HepG2 (cell line): ENCODE results near the gene ECSIT. TPM values are rescaled to one million over a fixed set of nuclear protein-coding genes. Genes with fewer than 3 reads are reported as not detected.
A peak's percentile ranks its signal among the peaks of the same experiment; 100 is the strongest.

Source experiments
- BCL6 ChIP-seq: IDR thresholded peaks from 2 replicates; pipeline ENCODE4 v1.6.1; 2016; ENCODE audit warnings: missing genetic modification reagents, missing compliant biosample characterization
- CBX1 ChIP-seq: IDR thresholded peaks from one replicate; pipeline ENCODE4 v1.6.1; 2016; ENCODE audit warnings: antibody characterized with exemption, low read depth
- FOXC1 ChIP-seq: sonication (generic); formaldehyde crosslinking; IDR thresholded peaks from 2 replicates; pipeline ENCODE4 v1.8.0; 2022; ENCODE audit warnings: mild to moderate bottlenecking, missing genetic modification reagents, borderline replicate concordance
- GFI1 ChIP-seq: sonication (generic); formaldehyde crosslinking; IDR thresholded peaks from 2 replicates; pipeline ENCODE4 v1.5.0; 2020; ENCODE audit warnings: missing genetic modification reagents, mild to moderate bottlenecking, borderline replicate concordance
- KLF6 ChIP-seq: IDR thresholded peaks from 2 replicates; pipeline ENCODE4 v1.8.0; 2016; ENCODE audit warnings: missing biosample characterization, missing genetic modification reagents
- MAZ ChIP-seq, 2 experiments: sonication (generic) in 1 of 2; formaldehyde crosslinking in 1 of 2; IDR thresholded peaks; 2 replicates each; pipeline versions ENCODE4 v1.5.0 to v1.6.1; 2012 to 2020; ENCODE audit warnings: low read depth in 2 of 2, mild to moderate bottlenecking in 2 of 2, borderline replicate concordance in 1 of 2, improper control_type of control experiment in 1 of 2, low read length in 1 of 2, missing genetic modification reagents in 1 of 2, moderate library complexity in 1 of 2
- NCOA2 ChIP-seq: sonication (generic); formaldehyde crosslinking; IDR thresholded peaks from 2 replicates; pipeline ENCODE4 v1.8.0; 2022; ENCODE audit warnings: inconsistent platforms
- PRMT3 ChIP-seq: sonication (generic); formaldehyde crosslinking; IDR thresholded peaks from 2 replicates; pipeline ENCODE4 v1.8.1; 2022; ENCODE audit warnings: low read depth, mild to moderate bottlenecking, moderate library complexity, missing genetic modification reagents, borderline replicate concordance
- RARG ChIP-seq: sonication (generic); formaldehyde crosslinking; IDR thresholded peaks from 2 replicates; pipeline ENCODE4 v1.4.0; 2020; ENCODE audit warnings: low read depth, mild to moderate bottlenecking, missing genetic modification reagents
- RFXANK ChIP-seq: IDR thresholded peaks from 2 replicates; pipeline ENCODE4 v1.6.1; 2016
- RFXAP ChIP-seq: sonication (generic); formaldehyde crosslinking; IDR thresholded peaks from 2 replicates; pipeline ENCODE4 v1.4.0; 2020; ENCODE audit warnings: missing genetic modification reagents, borderline replicate concordance
- SOX13 ChIP-seq, 3 experiments: fragments of 450-650 bp in 1 of 3; sonication (generic) in 1 of 3; formaldehyde crosslinking in 1 of 3; IDR thresholded peaks in 2 of 3; conservative IDR thresholded peaks in 1 of 3; 2 replicates each; pipeline versions ENCODE4 v1.5.0 to v1.6.1; 2016 to 2020; ENCODE audit warnings: antibody characterized with exemption in 1 of 3, mild to moderate bottlenecking in 1 of 3, missing compliant biosample characterization in 1 of 3, missing genetic modification reagents in 1 of 3, moderate library complexity in 1 of 3
- SRSF1 ChIP-seq: fragments of 200-400 bp; formaldehyde crosslinking; optimal IDR thresholded peaks from 2 replicates; pipeline ENCODE3; 2017; ENCODE audit warnings: mild to moderate bottlenecking, low read depth, low read length, moderate library complexity
- SUZ12 ChIP-seq: fragments of 150-350 bp; IDR thresholded peaks from 2 replicates; pipeline ENCODE4 v1.6.1; 2014; ENCODE audit warnings: low read depth, low read length
- TBL1XR1 ChIP-seq: fragments of 150-350 bp; IDR thresholded peaks from 2 replicates; pipeline ENCODE4 v1.6.1; 2014; ENCODE audit warnings: borderline replicate concordance, low read length; ENCODE audit not compliant: partially characterized antibody
- ZKSCAN1 ChIP-seq: fragments of 150-350 bp; IDR thresholded peaks from 2 replicates; pipeline ENCODE4 v1.6.1; 2014; ENCODE audit warnings: low read length
- ZNF24 ChIP-seq: fragments of 450-650 bp; IDR thresholded peaks from 2 replicates; pipeline ENCODE4 v1.6.1; 2017; ENCODE audit warnings: antibody characterized with exemption, mild to moderate bottlenecking
- ZNF281 ChIP-seq: sonication (generic); formaldehyde crosslinking; IDR thresholded peaks from 2 replicates; pipeline ENCODE4 v1.4.0; 2020; ENCODE audit warnings: missing genetic modification reagents, borderline replicate concordance
- ZNF333 ChIP-seq: sonication (generic); formaldehyde crosslinking; IDR thresholded peaks from 2 replicates; pipeline ENCODE4 v1.4.0; 2020; ENCODE audit warnings: mild to moderate bottlenecking, missing genetic modification reagents, borderline replicate concordance
- ZNF775 ChIP-seq: sonication (generic); formaldehyde crosslinking; IDR thresholded peaks from 2 replicates; pipeline ENCODE4 v1.4.0; 2020; ENCODE audit warnings: missing genetic modification reagents, mild to moderate bottlenecking, moderate library complexity, borderline replicate concordance
- ZNF777 ChIP-seq: sonication (generic); formaldehyde crosslinking; IDR thresholded peaks from 2 replicates; pipeline ENCODE4 v1.4.0; 2020; ENCODE audit warnings: missing genetic modification reagents
- ZNF879 ChIP-seq: sonication (generic); formaldehyde crosslinking; IDR thresholded peaks from 2 replicates; pipeline ENCODE4 v1.8.1; 2023; ENCODE audit warnings: missing genetic modification reagents
- polyA plus RNA-seq, 8 experiments: library from polyadenylated mRNA; depleted of rRNA in 3 of 8; stranded (reverse) in 7 of 8; unstranded in 1 of 8; fragments of >200 nt; fragmentation: Illumina TruSeq in 4 of 8; extraction: Trizol in 4 of 8; gene quantifications; 2 replicates each; pipeline versions ENCODE4 v1.2.1 to v1.2.3, GENCODE V29; 2011 to 2016; ENCODE audit warnings: low read depth in 4 of 8, missing spikeins in 1 of 8, mixed read lengths in 1 of 8; ENCODE audit not compliant: insufficient read depth in 1 of 8
- total RNA-seq, 5 experiments: library from RNA; depleted of rRNA; stranded (reverse); fragments of >200 nt; fragmentation: Illumina TruSeq; extraction: Trizol; gene quantifications; 2 replicates each; pipeline ENCODE4 v1.2.3, GENCODE V29; 2016; ENCODE audit warnings: low read depth in 1 of 5
- TF ChIP-seq, protein P1 (sequence below): sonication (generic); formaldehyde crosslinking; IDR thresholded peaks from 2 replicates; pipeline ENCODE4 v1.5.1; 2020; ENCODE audit warnings: mild to moderate bottlenecking, moderate library complexity, missing genetic modification reagents
- TF ChIP-seq, protein P2 (sequence below): sonication (generic); formaldehyde crosslinking; IDR thresholded peaks from 2 replicates; pipeline ENCODE4 v1.9.0; 2021; ENCODE audit warnings: missing genetic modification reagents, borderline replicate concordance

The ECSIT gene
- total and polyA plus RNA-seq, 2 of the 13 experiments (the other 11 are each of a cell fraction or from before 2014, with no cell fraction given) = 36.4 to 62.3 TPM

DNA sequence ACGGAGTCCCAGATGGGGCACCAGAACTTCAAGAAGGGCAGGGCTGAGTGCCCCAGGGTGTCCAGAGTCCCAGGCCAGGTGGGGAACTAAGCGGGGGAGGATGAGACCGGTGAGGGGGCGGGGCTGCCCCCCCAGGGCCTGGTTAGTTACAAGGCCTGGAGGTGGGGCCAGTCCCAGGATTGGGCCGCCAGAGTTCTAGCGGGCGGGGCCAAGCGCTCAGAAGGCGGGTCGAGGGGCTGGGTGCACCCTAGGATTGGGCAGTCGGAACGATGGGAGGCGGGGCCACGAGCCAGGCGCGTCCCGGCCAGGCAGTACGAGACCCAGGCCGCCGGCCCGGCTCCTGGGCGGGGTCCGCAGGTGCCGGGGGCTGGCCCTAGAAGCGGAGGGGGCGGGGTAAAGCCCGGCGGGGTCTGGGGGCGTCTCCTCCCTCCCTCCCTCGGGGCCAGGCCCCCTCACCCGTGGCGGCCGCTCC lies 23.9 kb downstream of the ECSIT start (continued):
- peak; percentile 59; the same call in 1 of the 2 replicates for TF ChIP-seq MAZ (IDR thresholded peaks at IDR 0.05; ENCODE audit: borderline replicate concordance, low read depth, low read length)
- TF ChIP-seq MAZ (CRISPR knock-in tag; IDR thresholded peaks at IDR 0.05; ENCODE audit: low read depth) = no peak
- no peak for TF ChIP-seq BCL6 (CRISPR knock-in tag)
- TF ChIP-seq ZNF775 (CRISPR knock-in tag) = no peak
- TF ChIP-seq GFI1 (CRISPR knock-in tag) = no peak
- TF ChIP-seq, protein P1, sequence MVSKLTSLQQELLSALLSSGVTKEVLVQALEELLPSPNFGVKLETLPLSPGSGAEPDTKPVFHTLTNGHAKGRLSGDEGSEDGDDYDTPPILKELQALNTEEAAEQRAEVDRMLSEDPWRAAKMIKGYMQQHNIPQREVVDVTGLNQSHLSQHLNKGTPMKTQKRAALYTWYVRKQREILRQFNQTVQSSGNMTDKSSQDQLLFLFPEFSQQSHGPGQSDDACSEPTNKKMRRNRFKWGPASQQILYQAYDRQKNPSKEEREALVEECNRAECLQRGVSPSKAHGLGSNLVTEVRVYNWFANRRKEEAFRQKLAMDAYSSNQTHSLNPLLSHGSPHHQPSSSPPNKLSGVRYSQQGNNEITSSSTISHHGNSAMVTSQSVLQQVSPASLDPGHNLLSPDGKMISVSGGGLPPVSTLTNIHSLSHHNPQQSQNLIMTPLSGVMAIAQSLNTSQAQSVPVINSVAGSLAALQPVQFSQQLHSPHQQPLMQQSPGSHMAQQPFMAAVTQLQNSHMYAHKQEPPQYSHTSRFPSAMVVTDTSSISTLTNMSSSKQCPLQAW = peak; percentile 63
- TF ChIP-seq, protein P2, sequence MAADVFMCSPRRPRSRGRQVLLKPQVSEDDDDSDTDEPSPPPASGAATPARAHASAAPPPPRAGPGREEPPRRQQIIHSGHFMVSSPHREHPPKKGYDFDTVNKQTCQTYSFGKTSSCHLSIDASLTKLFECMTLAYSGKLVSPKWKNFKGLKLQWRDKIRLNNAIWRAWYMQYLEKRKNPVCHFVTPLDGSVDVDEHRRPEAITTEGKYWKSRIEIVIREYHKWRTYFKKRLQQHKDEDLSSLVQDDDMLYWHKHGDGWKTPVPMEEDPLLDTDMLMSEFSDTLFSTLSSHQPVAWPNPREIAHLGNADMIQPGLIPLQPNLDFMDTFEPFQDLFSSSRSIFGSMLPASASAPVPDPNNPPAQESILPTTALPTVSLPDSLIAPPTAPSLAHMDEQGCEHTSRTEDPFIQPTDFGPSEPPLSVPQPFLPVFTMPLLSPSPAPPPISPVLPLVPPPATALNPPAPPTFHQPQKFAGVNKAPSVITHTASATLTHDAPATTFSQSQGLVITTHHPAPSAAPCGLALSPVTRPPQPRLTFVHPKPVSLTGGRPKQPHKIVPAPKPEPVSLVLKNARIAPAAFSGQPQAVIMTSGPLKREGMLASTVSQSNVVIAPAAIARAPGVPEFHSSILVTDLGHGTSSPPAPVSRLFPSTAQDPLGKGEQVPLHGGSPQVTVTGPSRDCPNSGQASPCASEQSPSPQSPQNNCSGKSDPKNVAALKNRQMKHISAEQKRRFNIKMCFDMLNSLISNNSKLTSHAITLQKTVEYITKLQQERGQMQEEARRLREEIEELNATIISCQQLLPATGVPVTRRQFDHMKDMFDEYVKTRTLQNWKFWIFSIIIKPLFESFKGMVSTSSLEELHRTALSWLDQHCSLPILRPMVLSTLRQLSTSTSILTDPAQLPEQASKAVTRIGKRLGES (CRISPR knock-in tag) = no peak
- no peak for TF ChIP-seq ZKSCAN1
- TF ChIP-seq ZNF281 (CRISPR knock-in tag) = no peak
- peak; percentile 30; the same call in 1 of the 2 replicates for TF ChIP-seq NCOA2
- TF ChIP-seq ZNF777 = no peak
- TF ChIP-seq FOXC1 (CRISPR knock-in tag) = no peak
- no peak for TF ChIP-seq ZNF333 (CRISPR knock-in tag)
- 0 out of 2 replicates have a peak, but pooled peaks have one; percentile 11 for TF ChIP-seq RFXAP (CRISPR knock-in tag)
- no peak for TF ChIP-seq SOX13 (IDR thresholded peaks at IDR 0.05)
- TF ChIP-seq SOX13 (CRISPR knock-in tag; conservative IDR thresholded peaks at IDR 0.05 in 1 of 2, IDR thresholded peaks at IDR 0.05 in 1 of 2) = no peak
- no peak for TF ChIP-seq RFXANK (CRISPR knock-in tag)
- no peak for TF ChIP-seq PRMT3
- TF ChIP-seq CBX1 = no peak
- no peak for TF ChIP-seq ZNF879 (CRISPR knock-in tag)
- peak; percentile 19 for TF ChIP-seq SRSF1
- TF ChIP-seq SUZ12 = no peak
- TF ChIP-seq RARG = no peak
- TF ChIP-seq KLF6 = peak; percentile 71; the same call in 1 of the 2 replicates
- no peak for TF ChIP-seq TBL1XR1
- no peak for TF ChIP-seq ZNF24
